ENCODE results near the gene CAMK2D. TPM values are rescaled to one million over a fixed set of nuclear protein-coding genes. Genes with fewer than 3 reads are reported as not detected.
"Not testable (repeated sequence)": the region's sequence is repeated elsewhere in the genome, so short reads cannot be mapped to it uniquely, and the experiment has no call there.

The CAMK2D gene
- total RNA-seq, 1 donor from 2014 or later: 57.6 TPM

DNA sequence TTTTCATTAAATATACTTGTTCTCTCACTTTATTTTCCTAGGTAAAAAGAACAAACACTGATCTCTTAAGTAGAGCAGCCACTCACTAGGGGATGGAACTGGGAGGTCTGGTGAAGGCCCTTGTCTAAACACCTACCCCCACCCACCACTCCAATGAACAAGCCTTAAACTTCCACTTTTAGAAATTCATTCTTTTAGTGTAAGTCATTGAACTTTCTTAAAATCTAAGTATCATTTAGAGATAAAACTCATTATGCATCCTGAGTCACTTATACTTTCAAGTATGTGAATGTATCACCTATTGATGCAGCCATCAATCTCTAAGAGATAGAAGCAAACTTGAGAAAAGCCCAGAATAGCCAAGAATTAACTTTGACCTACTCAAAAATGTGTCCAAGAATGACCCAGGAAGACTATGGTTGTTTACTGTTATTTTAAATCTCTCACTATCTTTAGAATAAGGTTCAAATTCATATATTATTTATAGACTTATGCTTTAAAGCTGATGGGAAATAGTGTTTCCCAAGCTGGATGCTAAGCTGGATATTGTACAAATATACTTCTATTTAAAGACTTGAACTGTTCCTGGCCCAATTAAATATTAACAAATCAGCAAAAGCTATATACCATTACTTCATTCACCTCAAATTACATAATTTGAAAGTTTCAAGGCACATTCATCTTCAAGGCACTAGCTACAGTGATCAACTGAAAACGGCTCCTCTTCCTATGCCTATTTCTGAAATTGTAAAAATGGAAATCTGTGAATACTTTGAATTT, 49.5 kb downstream of the CAMK2D start:
- TF ChIP-seq, protein P1, sequence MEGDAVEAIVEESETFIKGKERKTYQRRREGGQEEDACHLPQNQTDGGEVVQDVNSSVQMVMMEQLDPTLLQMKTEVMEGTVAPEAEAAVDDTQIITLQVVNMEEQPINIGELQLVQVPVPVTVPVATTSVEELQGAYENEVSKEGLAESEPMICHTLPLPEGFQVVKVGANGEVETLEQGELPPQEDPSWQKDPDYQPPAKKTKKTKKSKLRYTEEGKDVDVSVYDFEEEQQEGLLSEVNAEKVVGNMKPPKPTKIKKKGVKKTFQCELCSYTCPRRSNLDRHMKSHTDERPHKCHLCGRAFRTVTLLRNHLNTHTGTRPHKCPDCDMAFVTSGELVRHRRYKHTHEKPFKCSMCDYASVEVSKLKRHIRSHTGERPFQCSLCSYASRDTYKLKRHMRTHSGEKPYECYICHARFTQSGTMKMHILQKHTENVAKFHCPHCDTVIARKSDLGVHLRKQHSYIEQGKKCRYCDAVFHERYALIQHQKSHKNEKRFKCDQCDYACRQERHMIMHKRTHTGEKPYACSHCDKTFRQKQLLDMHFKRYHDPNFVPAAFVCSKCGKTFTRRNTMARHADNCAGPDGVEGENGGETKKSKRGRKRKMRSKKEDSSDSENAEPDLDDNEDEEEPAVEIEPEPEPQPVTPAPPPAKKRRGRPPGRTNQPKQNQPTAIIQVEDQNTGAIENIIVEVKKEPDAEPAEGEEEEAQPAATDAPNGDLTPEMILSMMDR (conservative IDR thresholded peaks at IDR 0.05): no peak
- Mint-ChIP-seq H3K9me3 (no peaks in the 10 kb centered on the region), H3K4me3 (no peak overlapping the region), H3K36me3 (no peaks in the 10 kb centered on the region), H3K27me3 (no peaks in the 10 kb centered on the region), H3K27ac (no peak overlapping the region), H3K4me1 (ENCODE audit: unreplicated experiment) (peaks cover 11% of the 10 kb centered on the region)
- no peak for DNase-seq (ENCODE audit: extremely low spot score, unreplicated experiment)

DNA sequence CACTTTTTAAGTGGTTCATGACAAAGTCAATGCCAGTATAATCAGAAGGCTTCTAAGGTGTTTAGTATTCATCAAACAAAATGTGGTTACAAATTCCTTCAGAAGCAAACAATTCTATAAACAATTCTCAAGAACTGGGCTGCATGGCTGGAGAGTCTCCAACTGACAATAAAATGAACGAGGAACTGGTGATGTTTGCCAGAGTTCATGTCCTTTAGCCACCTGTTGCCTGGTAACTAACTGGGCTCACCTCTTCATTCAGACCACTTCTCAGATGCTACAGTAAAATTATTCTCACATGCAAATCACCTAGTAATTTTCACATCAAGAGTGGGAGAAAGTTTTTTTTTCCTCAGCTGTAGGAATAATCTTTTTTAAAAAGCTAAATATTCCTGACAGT, 53.3 kb downstream of the CAMK2D start:
- no peak for DNase-seq (ENCODE audit: extremely low spot score, unreplicated experiment)
- no peaks in the 10 kb centered on the region for H3K27me3 Mint-ChIP-seq
- no peak overlapping the region for H3K27ac Mint-ChIP-seq
- peaks cover 16% of the 10 kb centered on the region for H3K4me1 Mint-ChIP-seq (ENCODE audit: unreplicated experiment)
- TF ChIP-seq, protein P1 (conservative IDR thresholded peaks at IDR 0.05): no peak
- no peaks in the 10 kb centered on the region for H3K9me3 Mint-ChIP-seq
- peaks cover 5% of the 10 kb centered on the region for H3K36me3 Mint-ChIP-seq
- H3K4me3 Mint-ChIP-seq: no peak overlapping the region

DNA sequence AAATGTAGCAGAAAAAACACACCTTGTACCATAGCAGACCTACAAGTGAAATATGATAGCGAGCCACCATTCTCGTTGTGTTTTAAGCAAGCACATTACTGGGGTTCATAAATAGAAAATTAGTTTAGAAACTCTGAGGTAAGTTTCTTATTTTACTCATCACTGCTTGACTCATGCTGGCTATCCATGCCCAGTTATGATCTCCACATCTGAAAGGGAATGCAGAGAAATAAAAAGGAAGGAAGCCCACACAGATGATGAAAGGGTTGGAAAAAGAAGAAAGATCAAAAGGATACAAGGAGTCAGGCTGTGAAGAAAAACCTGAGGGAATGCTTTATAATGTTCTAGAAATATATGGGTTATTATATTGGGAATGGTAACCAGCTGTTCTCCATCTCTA, 54.5 kb downstream of the CAMK2D start:
- TF ChIP-seq, protein P1 (conservative IDR thresholded peaks at IDR 0.05): no peak
- DNase-seq (ENCODE audit: extremely low spot score, unreplicated experiment): no peak
- Mint-ChIP-seq H3K9me3 (no peaks in the 10 kb centered on the region), H3K27me3 (no peaks in the 10 kb centered on the region), H3K4me1 (ENCODE audit: unreplicated experiment) (peaks cover 17% of the 10 kb centered on the region), H3K36me3 (peaks cover 5% of the 10 kb centered on the region), H3K4me3 (no peak overlapping the region), H3K27ac (no peak overlapping the region)

DNA sequence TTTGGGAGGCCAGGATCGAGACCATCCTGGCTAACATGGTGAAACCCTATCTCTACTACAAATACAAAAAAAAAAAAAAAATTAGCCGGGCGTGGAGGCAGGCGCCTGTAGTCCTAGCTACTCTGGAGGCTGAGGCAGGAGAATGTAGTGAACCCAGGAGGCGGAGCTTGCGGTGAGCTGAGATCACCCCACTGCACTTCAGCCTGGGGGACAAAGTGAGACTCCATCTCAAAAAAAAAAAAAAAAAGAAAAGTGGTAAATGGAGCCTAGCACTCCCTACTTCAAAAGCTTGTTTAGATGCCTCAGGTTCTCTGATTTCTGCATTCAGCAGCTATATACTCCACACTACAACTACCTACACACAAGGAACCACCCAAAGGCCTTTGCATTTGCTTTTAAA, 56.4 kb downstream of the CAMK2D start:
- H3K36me3 Mint-ChIP-seq; DNase-seq (ENCODE audit: extremely low spot score, unreplicated experiment); H3K9me3 Mint-ChIP-seq; H3K27me3 Mint-ChIP-seq; H3K4me3 Mint-ChIP-seq; H3K27ac Mint-ChIP-seq: not testable (repeated sequence)
- H3K4me1 Mint-ChIP-seq (ENCODE audit: unreplicated experiment): peaks cover 25% of the 10 kb centered on the region

DNA sequence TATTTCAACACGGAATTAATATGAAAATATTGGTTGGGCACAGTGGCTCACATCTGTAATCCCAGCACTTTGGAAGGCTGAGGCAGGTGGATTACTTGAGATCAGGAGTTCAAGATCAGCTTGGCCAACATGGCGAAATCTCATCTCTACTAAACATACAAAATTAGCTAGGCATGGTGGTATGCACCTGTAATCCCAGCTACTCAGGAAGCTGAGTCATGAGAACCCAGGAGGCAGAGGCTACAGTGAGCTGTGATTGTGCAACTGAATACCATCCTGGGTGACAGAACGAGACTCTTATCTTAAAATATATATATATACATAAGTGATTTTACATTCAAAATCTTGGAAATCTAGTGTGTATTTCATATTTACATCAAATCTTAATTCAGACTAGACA, 58.9 kb downstream of the CAMK2D start:
- H3K27ac Mint-ChIP-seq; H3K9me3 Mint-ChIP-seq; DNase-seq (ENCODE audit: extremely low spot score, unreplicated experiment); H3K27me3 Mint-ChIP-seq; H3K4me3 Mint-ChIP-seq; H3K36me3 Mint-ChIP-seq: not testable (repeated sequence)
- peaks cover 19% of the 10 kb centered on the region for H3K4me1 Mint-ChIP-seq (ENCODE audit: unreplicated experiment)

DNA sequence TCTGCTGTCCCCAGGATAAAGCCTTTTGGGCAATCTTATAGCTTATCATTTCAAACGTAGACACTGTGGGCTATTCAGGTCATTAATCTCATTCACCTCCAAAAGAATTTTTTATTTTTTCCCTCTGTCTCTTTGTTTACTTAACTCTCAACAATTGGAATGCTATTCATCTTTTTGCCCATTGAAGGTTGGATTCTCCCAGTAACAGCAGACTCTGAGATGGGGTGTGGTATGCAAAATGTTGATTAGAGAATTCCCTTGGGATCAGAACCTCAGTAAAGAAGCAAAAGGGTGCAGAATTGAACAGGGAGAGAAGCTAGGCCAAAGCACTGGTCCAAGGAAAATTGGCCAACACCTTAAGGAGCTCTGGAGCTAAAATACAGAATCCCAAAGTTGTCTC, 60.4 kb downstream of the CAMK2D start:
- DNase-seq (ENCODE audit: extremely low spot score, unreplicated experiment): no peak
- Mint-ChIP-seq H3K27ac (no peak overlapping the region), H3K27me3 (no peaks in the 10 kb centered on the region)

More for the DNA sequence above, 60.4 kb downstream of the CAMK2D start:
- Mint-ChIP-seq H3K4me1 (ENCODE audit: unreplicated experiment) (peaks cover 9% of the 10 kb centered on the region), H3K4me3 (no peak overlapping the region), H3K9me3 (no peaks in the 10 kb centered on the region), H3K36me3 (peaks cover 8% of the 10 kb centered on the region)
- TF ChIP-seq, protein P1 (conservative IDR thresholded peaks at IDR 0.05): no peak
